ENCODE data around the gene HSPB6. TPM values are rescaled to one million over a fixed set of nuclear protein-coding genes. Genes with fewer than 3 reads are reported as not detected.

HSPB6 gene
- total RNA-seq, 4 donors from 2014 or later: 22.3 to 185 (median 43.9) TPM

GRCh38 chr19:35780058-35780457 lies 23.2 kb upstream of the HSPB6 start:
- 94% methylated on average over 6 to 16 of the region's 16 CpGs for WGBS, 2 donors (ENCODE audit: low coverage in 1 of 2)
- intact Hi-C loops (cut with DNase I; ENCODE audit: low total_unique reads) (no loop called here), in situ Hi-C loops (cut with MboI; ENCODE audit: low pct_ligation_motif_present in 1 of 4, low pct_unique_long_range_greater_than_20kb in 1 of 4, low sequenced_read_pairs in 3 of 4) (no loop called here)

DNA sequence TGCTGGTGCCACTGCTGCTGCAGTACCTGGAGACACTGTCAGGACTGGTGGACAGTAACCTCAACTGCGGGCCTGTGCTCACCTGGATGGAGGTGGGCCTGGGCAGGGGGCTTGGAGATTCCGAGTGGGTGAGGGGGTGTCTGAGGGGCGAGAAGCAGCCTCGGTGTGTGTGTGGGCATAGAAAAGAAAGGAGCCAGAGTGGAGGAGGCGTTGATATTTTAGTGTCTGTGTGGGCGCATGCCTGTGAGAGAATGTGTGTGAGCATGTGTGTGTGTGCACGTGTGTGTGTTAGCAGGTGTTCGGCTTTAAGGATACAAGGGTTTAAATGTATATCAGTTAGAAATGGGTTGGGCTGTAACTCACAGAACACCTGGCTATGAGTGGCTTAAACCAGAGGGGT lies 22.2 kb upstream of the HSPB6 start:
- WGBS, 2 donors (ENCODE audit: low coverage in 1 of 2): 78 to 91% methylated on average over 5 to 8 of the region's 8 CpGs
- H3K27ac ChIP-seq: no peak overlapping the region
- H3K4me1 ChIP-seq: peaks cover 4 to 15% (median 13%) of the 10 kb centered on the region in 4 donors
- in situ Hi-C loops (cut with MboI; ENCODE audit: low pct_ligation_motif_present in 1 of 4, low pct_unique_long_range_greater_than_20kb in 1 of 4, low sequenced_read_pairs in 3 of 4): no loop called here
- H3K27me3 ChIP-seq: no peaks in the 10 kb centered on the region
- TF ChIP-seq POLR2A (IDR thresholded peaks at IDR 0.05): no peak
- TF ChIP-seq, protein P1, sequence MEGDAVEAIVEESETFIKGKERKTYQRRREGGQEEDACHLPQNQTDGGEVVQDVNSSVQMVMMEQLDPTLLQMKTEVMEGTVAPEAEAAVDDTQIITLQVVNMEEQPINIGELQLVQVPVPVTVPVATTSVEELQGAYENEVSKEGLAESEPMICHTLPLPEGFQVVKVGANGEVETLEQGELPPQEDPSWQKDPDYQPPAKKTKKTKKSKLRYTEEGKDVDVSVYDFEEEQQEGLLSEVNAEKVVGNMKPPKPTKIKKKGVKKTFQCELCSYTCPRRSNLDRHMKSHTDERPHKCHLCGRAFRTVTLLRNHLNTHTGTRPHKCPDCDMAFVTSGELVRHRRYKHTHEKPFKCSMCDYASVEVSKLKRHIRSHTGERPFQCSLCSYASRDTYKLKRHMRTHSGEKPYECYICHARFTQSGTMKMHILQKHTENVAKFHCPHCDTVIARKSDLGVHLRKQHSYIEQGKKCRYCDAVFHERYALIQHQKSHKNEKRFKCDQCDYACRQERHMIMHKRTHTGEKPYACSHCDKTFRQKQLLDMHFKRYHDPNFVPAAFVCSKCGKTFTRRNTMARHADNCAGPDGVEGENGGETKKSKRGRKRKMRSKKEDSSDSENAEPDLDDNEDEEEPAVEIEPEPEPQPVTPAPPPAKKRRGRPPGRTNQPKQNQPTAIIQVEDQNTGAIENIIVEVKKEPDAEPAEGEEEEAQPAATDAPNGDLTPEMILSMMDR (IDR thresholded peaks at IDR 0.05): no peak
- no peak for DNase-seq
- H3K4me3 ChIP-seq: no peak overlapping the region
- intact Hi-C loops (cut with DNase I; ENCODE audit: low total_unique reads): no loop called here
- H3K36me3 ChIP-seq: no peaks in the 10 kb centered on the region
- no peaks in the 10 kb centered on the region for H3K9me3 ChIP-seq

More at GRCh38 chr19:35780058-35780457, 23.2 kb upstream of the HSPB6 start:
- no peak overlapping the region for H3K27ac ChIP-seq
- H3K4me1 ChIP-seq: peaks cover 4 to 8% (median 7%) of the 10 kb centered on the region in 4 donors
- no peaks in the 10 kb centered on the region for H3K36me3 ChIP-seq
- H3K27me3 ChIP-seq: no peaks in the 10 kb centered on the region
- DNase-seq: no peak
- no peaks in the 10 kb centered on the region for H3K9me3 ChIP-seq
- TF ChIP-seq POLR2AphosphoS5 (IDR thresholded peaks at IDR 0.05) (no peak), EP300 (IDR thresholded peaks at IDR 0.05; ENCODE audit: low read depth) (no peak), POLR2A (IDR thresholded peaks at IDR 0.05) (no peak)
- TF ChIP-seq, protein P1 (IDR thresholded peaks at IDR 0.05): no peak
- no peak overlapping the region for H3K4me3 ChIP-seq

DNA sequence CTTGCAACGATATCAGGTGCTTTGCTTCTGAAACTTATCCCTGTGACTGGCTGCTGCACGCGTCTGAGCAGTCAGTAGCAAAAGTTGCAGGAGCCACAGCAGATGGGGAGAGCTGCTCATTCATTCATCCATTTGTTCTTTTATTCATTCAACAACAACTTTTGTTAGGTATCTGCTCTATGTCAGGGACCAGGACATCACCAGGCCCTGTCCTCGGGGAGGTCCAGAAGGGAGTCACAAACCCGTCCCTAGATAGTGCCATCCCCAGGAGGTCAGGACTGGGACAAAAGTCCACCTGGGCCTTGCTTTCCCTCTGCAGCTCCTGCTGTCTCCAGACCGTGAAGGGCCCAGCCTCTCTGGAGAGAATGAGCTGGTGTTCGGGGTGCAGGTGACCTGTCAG lies 21.1 kb upstream of the HSPB6 start:
- in situ Hi-C loops (cut with MboI; ENCODE audit: low pct_ligation_motif_present in 1 of 4, low pct_unique_long_range_greater_than_20kb in 1 of 4, low sequenced_read_pairs in 3 of 4): no loop called here
- no peaks in the 10 kb centered on the region for H3K27me3 ChIP-seq
- WGBS, 2 donors (ENCODE audit: low coverage in 1 of 2): 87% methylated on average over 7 of the region's 7 CpGs; no CpG with 5 or more reads in 1 of the 2 donors
- TF ChIP-seq POLR2AphosphoS5 (IDR thresholded peaks at IDR 0.05) (no peak), EP300 (IDR thresholded peaks at IDR 0.05; ENCODE audit: low read depth) (no peak), POLR2A (IDR thresholded peaks at IDR 0.05) (no peak)
- TF ChIP-seq, protein P1 (IDR thresholded peaks at IDR 0.05): no peak
- H3K27ac ChIP-seq: no peak overlapping the region
- H3K4me3 ChIP-seq: no peak overlapping the region
- H3K4me1 ChIP-seq: peaks cover 4 to 15% (median 13%) of the 10 kb centered on the region in 4 donors
- no peak for DNase-seq
- H3K9me3 ChIP-seq: no peaks in the 10 kb centered on the region
- intact Hi-C loops (cut with DNase I; ENCODE audit: low total_unique reads): no loop called here
- H3K36me3 ChIP-seq: no peaks in the 10 kb centered on the region

DNA sequence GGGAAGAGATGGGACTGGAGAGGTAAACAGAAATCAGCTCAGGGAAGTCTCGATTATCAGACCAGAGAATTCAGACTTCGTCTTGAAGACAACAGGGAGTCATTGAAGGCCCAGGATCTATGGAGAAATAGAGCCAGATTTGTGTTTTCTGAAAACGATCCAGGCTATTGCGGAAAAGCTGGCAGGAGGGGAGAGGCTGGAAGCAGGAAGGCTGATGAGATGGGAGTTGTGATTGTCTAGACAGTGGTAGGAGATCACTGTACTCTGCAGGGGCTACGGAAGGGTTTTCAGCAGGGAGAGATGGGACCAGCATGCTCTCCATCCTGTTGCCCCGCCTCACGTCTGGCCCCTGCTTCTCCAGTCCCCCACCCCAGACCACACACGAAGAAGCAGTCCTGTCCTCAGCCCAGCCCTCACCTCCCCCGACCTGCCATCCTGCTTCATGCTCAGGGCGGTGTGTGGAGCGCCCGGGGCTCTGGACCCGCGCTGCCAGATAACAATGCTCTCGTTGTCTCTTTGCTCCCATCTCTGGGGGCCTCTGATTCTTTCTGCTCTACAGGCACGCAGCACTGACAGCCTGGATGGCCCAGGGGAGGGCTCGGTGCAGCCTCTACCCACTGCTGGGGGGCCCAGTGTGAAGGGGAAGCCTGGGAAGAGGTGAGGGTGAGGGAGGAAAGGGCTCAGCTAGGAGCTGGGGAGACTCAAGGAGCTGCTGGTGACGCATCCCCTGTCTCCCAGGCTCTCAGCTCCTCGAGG lies 20.4 kb upstream of the HSPB6 start:
- WGBS, 2 donors (ENCODE audit: low coverage in 1 of 2): 71% methylated on average over 19 of the region's 19 CpGs; no CpG with 5 or more reads in 1 of the 2 donors
- H3K27me3 ChIP-seq: no peaks in the 10 kb centered on the region
- H3K36me3 ChIP-seq: no peaks in the 10 kb centered on the region
- TF ChIP-seq, protein P1 (IDR thresholded peaks at IDR 0.05): no peak
- TF ChIP-seq EP300 (IDR thresholded peaks at IDR 0.05; ENCODE audit: low read depth) (no peak), POLR2A (IDR thresholded peaks at IDR 0.05) (no peak), POLR2AphosphoS5 (IDR thresholded peaks at IDR 0.05) (no peak)
- no peak overlapping the region for H3K4me3 ChIP-seq
- in situ Hi-C loops (cut with MboI; ENCODE audit: low pct_ligation_motif_present in 1 of 4, low pct_unique_long_range_greater_than_20kb in 1 of 4, low sequenced_read_pairs in 3 of 4) (no loop called here), intact Hi-C loops (cut with DNase I; ENCODE audit: low total_unique reads) (no loop called here)
- no peak overlapping the region for H3K27ac ChIP-seq
- H3K9me3 ChIP-seq: no peaks in the 10 kb centered on the region
- DNase-seq: no peak
- peaks cover 4 to 15% (median 13%) of the 10 kb centered on the region in 4 donors for H3K4me1 ChIP-seq

Measured in transverse colon (tissue), 4 donors.